Smooth muscle cell of the brain vasculature (primary cell): ENCODE measurements around the gene THAP11.
A peak's percentile ranks its signal among the peaks of the same experiment; 100 is the strongest.

Experiments
- DNase-seq: peaks from one replicate; pipeline ENCODE4 v3.0.0-alpha.2; 2012; ENCODE audit warnings: low read depth, low spot score

THAP11 gene

GRCh38 chr16:67883872-67884261, 41.7 kb downstream of the THAP11 start:
- DNase-seq, result no peak

GRCh38 chr16:67884684-67885083, 42.6 kb downstream of the THAP11 start, which contains the start of gene NRN1L:
NRN1L (plus strand) TSS chr16:67884885; CDS start chr16:67884904, 19 bp downstream.
- peak; percentile 69 for DNase-seq

GRCh38 chr16:67885545-67885944, 43.4 kb downstream of the THAP11 start:
- no peak for DNase-seq

- DNase-seq, result no peak
Observed at GRCh38 chr16:67885976-67886375, 43.9 kb downstream of the THAP11 start.

DNA sequence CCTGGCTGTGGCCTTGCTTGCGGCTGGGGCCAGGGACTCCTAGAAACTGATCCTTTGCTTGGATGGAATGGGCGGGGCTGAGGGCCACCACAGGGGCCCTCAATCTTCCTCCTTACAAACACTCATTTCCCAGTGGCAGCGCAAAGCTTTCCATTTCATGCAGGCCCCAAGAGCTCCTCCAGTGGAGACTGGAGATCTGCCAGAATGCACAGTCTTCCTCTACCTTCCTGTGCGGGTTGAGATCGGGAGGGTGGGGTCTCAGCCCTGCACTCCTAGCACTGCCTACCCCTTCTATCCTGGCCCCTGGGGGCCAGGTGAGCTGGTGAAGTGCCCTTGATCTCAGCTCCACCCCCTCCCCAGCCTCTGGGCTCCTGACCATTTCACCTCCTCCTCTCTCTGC, 44.3 kb downstream of the THAP11 start:
- DNase-seq, result no peak

DNA sequence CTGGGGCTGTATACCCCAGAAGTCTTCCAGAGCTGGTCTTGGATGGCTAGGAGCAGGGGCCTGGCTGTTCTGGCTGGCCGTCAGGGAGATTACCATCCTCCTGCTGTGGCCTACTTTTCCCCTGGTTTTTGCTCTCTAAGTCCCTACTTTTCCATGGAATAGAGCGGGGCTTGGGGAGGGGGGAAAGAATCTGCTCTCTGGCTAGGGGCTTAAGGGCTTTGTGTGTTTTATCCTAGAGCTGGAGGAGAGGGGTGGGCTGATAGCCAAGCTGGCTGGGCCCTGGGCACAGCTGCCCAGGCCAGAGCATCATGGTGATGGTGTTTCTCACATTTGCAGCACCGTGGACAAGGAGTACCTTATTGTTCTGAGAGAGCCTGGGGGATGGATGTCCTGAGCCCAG, 46.2 kb downstream of the THAP11 start:
- DNase-seq, result no peak

- DNase-seq, result no peak
Observed at GRCh38 chr16:67892375-67892774, 50.3 kb downstream of the THAP11 start.

DNA sequence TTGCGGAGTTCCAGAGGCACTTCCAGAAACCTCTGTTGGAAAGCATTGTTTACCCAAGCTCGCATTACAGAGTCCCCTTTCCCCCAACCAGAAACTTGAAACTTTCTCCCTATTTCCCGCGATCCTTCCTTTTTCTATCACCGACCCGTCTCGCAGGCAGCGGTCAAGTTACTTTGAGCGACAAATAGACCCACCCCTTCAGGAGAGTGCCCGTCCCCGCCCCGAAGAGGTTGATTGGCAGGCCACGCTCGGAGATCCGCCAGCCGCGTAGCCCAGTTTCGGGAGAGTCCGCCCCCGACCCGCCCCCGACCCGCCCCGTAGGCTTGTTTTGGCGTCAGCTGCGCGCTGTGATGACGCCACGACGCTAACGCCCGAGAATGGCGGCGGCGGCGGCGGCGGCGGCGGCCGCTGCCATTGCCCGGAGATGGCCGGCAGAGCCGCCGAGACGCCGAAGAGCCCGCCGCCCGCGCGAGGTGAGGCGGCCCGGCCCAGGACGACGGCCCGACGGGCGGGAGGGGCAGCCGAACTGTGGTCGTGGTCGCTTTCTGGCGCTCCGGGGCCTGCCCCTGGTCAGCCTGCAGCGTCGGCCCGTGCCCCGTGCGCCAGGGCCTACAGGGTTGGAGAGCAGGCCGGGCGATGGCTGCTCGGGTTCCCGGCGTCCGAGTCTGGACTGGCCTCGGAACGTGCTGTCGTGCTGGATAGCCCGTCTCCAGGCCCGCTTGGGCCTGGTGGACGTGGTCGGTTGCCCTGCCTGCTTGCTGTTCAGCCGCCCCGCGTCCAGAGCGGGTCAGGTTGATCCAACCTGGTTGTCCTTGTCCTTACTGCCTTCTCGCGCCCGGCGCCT, 51.0 kb downstream of the THAP11 start, which contains the start of gene PSKH1:
Gene PSKH1, plus strand, starts transcription at position 356 of the 844 bp plus-strand sequence. CDS start 15,496 bp downstream, outside the sequence.
- peak; percentile 84 for DNase-seq
